Ishikawa (cell line): Measurements from ENCODE around the gene TSPAN5.

ENCODE experiments used
- CEBPB ChIP-seq: IDR thresholded peaks from 2 replicates; pipeline ENCODE4 v1.6.1; 2012
- CREB1 ChIP-seq: IDR thresholded peaks from 2 replicates; pipeline ENCODE4 v1.6.1; 2012; ENCODE audit warnings: low read depth
- EGR1 ChIP-seq: IDR thresholded peaks from 2 replicates; pipeline ENCODE4 v1.6.1; 2012
- EP300 ChIP-seq: IDR thresholded peaks from 2 replicates; pipeline ENCODE4 v1.6.1; 2012; ENCODE audit warnings: borderline replicate concordance
- FOXM1 ChIP-seq: IDR thresholded peaks from 2 replicates; pipeline ENCODE4 v1.6.1; 2012; ENCODE audit warnings: low read depth, borderline replicate concordance
- NFIC ChIP-seq: IDR thresholded peaks from 2 replicates; pipeline ENCODE4 v1.6.1; 2012
- RAD21 ChIP-seq: IDR thresholded peaks from 2 replicates; pipeline ENCODE4 v1.6.1; 2012; ENCODE audit warnings: low read depth
- TAF1 ChIP-seq: IDR thresholded peaks from 2 replicates; pipeline ENCODE4 v1.6.1; 2012; ENCODE audit warnings: low read depth, mild to moderate bottlenecking
- TCF12 ChIP-seq: IDR thresholded peaks from 2 replicates; pipeline ENCODE4 v1.6.1; 2012; ENCODE audit warnings: low read depth
- TEAD4 ChIP-seq: IDR thresholded peaks from 2 replicates; pipeline ENCODE4 v1.6.1; 2012
- YY1 ChIP-seq: IDR thresholded peaks from 2 replicates; pipeline ENCODE4 v1.6.1; 2012; ENCODE audit warnings: low read depth
- ZBTB7A ChIP-seq: IDR thresholded peaks from 2 replicates; pipeline ENCODE4 v1.6.1; 2012; ENCODE audit warnings: low read depth
- TF ChIP-seq, protein P1 (sequence below): IDR thresholded peaks from 2 replicates; pipeline ENCODE4 v1.6.1; 2012
- TF ChIP-seq, protein P2 (sequence below): IDR thresholded peaks from 2 replicates; pipeline ENCODE4 v1.6.1; 2012
- TF ChIP-seq, protein P3 (sequence below): IDR thresholded peaks from 2 replicates; pipeline ENCODE4 v1.6.1; 2012; ENCODE audit warnings: low read depth, mild to moderate bottlenecking

TSPAN5 gene

GRCh38 chr4:98516042-98516440 lies 142.4 kb downstream of the TSPAN5 start:
- TF ChIP-seq YY1, result no peak
- no peak for TF ChIP-seq CEBPB
- no peak for TF ChIP-seq ZBTB7A
- TF ChIP-seq TEAD4, result no peak
- TF ChIP-seq, protein P1, sequence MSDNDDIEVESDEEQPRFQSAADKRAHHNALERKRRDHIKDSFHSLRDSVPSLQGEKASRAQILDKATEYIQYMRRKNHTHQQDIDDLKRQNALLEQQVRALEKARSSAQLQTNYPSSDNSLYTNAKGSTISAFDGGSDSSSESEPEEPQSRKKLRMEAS, result no peak
- no peak for TF ChIP-seq TCF12
- no peak for TF ChIP-seq CREB1
- no peak for TF ChIP-seq EP300
- TF ChIP-seq TAF1, result no peak
- TF ChIP-seq NFIC, result no peak
- TF ChIP-seq EGR1, result no peak
- TF ChIP-seq, protein P2, sequence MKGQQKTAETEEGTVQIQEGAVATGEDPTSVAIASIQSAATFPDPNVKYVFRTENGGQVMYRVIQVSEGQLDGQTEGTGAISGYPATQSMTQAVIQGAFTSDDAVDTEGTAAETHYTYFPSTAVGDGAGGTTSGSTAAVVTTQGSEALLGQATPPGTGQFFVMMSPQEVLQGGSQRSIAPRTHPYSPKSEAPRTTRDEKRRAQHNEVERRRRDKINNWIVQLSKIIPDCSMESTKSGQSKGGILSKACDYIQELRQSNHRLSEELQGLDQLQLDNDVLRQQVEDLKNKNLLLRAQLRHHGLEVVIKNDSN, result no peak
- no peak for TF ChIP-seq RAD21
- TF ChIP-seq, protein P3, sequence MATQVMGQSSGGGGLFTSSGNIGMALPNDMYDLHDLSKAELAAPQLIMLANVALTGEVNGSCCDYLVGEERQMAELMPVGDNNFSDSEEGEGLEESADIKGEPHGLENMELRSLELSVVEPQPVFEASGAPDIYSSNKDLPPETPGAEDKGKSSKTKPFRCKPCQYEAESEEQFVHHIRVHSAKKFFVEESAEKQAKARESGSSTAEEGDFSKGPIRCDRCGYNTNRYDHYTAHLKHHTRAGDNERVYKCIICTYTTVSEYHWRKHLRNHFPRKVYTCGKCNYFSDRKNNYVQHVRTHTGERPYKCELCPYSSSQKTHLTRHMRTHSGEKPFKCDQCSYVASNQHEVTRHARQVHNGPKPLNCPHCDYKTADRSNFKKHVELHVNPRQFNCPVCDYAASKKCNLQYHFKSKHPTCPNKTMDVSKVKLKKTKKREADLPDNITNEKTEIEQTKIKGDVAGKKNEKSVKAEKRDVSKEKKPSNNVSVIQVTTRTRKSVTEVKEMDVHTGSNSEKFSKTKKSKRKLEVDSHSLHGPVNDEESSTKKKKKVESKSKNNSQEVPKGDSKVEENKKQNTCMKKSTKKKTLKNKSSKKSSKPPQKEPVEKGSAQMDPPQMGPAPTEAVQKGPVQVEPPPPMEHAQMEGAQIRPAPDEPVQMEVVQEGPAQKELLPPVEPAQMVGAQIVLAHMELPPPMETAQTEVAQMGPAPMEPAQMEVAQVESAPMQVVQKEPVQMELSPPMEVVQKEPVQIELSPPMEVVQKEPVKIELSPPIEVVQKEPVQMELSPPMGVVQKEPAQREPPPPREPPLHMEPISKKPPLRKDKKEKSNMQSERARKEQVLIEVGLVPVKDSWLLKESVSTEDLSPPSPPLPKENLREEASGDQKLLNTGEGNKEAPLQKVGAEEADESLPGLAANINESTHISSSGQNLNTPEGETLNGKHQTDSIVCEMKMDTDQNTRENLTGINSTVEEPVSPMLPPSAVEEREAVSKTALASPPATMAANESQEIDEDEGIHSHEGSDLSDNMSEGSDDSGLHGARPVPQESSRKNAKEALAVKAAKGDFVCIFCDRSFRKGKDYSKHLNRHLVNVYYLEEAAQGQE, result no peak
- TF ChIP-seq FOXM1, result no peak

GRCh38 chr4:98515470-98515809 lies 143.0 kb downstream of the TSPAN5 start:
- TF ChIP-seq ZBTB7A (no peak), FOXM1 (no peak), TEAD4 (no peak)
- TF ChIP-seq, protein P1, result no peak

DNA sequence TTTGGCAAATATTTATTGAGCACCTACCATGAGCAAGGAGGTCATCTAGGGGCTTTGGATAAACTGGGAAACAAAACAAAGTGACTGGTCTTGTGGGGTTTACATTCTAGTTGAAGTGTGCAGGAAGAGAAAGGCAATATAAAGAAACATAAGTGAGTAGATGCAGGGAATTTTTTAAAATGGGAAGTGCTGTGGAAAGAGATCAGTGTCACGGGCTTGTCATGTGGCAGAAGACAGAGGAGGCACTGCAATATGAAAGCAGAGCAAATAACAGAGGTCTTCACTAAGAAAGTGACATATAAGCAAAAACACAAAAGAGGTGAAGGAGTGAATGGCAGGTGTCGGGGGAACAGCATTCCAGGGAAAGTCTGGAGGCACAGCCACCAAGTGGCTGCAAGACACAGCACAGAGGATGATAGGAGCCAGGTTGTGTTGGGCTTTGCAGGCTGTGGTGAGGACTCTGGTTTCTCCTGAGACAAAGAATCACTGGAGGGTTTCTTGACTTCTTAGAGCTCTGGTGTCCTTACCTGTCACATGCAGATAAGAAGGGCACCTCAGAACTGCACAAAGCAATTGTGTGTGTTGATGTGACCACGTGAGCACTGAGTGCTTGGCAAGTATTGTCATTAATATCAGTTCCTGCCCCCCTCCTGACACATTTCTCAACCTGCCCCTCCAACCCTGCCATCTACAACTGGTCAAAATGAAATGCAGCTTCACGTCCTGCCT lies 143.5 kb downstream of the TSPAN5 start:
- TF ChIP-seq TAF1 (no peak), CREB1 (no peak)

- TF ChIP-seq, protein P1, result no peak
- no peak for TF ChIP-seq FOXM1
- no peak for TF ChIP-seq YY1
- TF ChIP-seq TAF1, result no peak
- TF ChIP-seq, protein P3, result no peak
- TF ChIP-seq, protein P2, result no peak
- TF ChIP-seq CREB1, result no peak
- TF ChIP-seq ZBTB7A, result no peak
- TF ChIP-seq EGR1, result no peak
- no peak for TF ChIP-seq RAD21
Observed at GRCh38 chr4:98512918-98513317, 145.5 kb downstream of the TSPAN5 start.

DNA sequence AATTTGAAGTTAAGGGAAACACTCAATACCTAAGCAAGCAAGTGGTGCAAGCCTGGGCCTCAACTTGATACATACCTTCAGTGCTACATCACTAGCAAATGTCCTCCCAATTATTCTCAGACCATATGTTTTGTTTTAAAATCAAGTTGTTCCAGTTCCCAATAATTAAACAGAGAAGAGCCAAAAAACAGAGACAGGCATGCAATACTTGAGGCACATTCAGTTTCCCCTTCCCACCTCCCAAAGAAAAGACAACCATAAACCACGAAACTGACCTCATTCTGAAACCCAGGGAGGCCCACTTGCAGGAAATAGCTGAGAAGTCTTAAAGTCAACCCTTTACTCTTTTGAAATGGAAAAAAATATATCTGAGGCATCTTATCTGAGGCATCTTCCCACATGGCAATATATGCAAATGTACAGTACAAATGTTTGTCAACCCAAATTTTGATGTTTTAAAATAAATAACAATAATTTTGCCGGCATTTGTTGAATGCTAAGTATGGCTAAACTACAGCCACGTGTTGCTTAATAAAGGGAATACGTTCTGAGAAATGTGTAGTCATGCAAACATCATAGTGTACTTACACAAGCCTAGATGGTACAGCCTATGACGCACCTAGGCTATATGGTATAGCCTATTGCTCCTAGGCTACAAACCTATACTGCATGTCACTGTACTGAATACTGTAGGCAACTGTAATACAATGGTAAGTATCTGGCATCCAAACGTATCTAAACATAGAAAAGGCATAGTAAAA lies 147.5 kb downstream of the TSPAN5 start:
- TF ChIP-seq FOXM1 (no peak), ZBTB7A (no peak), TAF1 (no peak), CREB1 (no peak), TEAD4 (no peak), TCF12 (no peak), EP300 (no peak), YY1 (no peak)
- TF ChIP-seq, protein P3, result no peak
- TF ChIP-seq, protein P2, result no peak
- TF ChIP-seq, protein P1, result no peak
